Renal pelvis (tissue), 4 donors: Measurements from ENCODE around the gene DPH7. TPM values are rescaled to one million over a fixed set of nuclear protein-coding genes. Genes with fewer than 3 reads are reported as not detected.
A peak's percentile ranks its signal among the peaks of the same experiment; 100 is the strongest.
"Not testable (repeated sequence)": the region's sequence is repeated elsewhere in the genome, so short reads cannot be mapped to it uniquely, and the experiment has no call there.

Experiments
- DNase-seq: peaks from one replicate; pipeline ENCODE4 v3.0.0-alpha.2; 2013
- polyA plus RNA-seq, 3 donors: library from polyadenylated mRNA; unstranded; fragments of 120-200 nt; gene quantifications; one replicate each; pipeline ENCODE4 v1.2.1, GENCODE V29; 2013; ENCODE audit not compliant: insufficient read length in 3 of 3

The DPH7 gene
- polyA plus RNA-seq, 3 donors = 44.2 to 62.7 (median 57.8) TPM

DNA sequence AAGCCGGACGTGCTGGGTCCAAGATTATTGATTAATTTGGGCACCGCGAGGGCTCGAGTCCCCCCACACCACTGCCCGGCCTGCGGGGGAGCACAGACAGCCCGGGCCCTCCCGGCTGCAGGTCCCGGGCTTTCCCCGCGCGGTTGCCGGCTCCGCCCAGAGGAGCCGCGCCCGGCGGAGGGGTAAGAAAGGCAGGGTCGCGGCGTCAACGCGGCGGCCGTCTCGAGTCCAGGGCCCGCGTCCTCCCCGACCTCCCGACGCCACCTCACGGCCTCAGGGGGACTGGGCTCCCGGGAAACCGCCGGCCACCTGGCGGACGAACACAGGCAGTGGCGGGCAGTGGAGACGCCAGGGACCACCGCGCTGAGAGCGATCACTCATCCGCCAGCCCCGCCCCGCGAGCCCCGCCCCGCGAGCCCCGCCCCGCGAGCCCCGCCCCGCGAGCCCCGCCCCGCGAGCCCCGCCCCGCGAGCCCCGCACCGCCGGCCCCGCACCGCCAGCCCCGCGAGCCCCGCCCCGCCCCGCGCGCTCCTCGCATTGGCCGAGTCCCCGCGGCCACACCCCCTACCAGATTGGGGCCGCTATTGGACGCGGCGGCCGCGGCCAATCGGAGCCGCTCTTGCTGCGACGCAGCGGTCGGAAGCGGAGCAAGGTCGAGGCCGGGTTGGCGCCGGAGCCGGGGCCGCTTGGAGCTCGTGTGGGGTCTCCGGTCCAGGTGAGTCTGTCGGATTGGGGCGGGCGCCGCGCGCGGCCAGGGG is 27.3 kb downstream of the DPH7 start, which contains the start of gene MRPL41:
Gene MRPL41 (plus strand): TSS at position 616 of the 758 bp plus-strand sequence. CDS start 203 bp downstream, outside the sequence.
- peak; percentile 83 for DNase-seq

DNA sequence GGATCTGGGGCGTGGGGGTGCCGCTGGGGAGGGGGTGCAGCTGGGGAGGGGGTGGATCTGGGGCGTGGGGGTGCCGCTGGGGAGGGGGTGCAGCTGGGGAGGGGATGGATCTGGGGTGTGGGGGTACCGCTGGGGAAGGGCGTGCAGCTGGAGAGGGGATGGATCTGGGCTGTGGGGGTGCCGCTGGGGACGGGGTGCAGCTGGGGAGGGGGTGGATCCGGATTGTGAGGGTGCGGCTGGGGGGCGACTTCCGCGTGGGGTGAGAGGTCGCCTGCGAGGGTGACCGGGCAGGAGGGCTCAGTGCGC is 27.8 kb downstream of the DPH7 start:
- not testable (repeated sequence) for DNase-seq

DNA sequence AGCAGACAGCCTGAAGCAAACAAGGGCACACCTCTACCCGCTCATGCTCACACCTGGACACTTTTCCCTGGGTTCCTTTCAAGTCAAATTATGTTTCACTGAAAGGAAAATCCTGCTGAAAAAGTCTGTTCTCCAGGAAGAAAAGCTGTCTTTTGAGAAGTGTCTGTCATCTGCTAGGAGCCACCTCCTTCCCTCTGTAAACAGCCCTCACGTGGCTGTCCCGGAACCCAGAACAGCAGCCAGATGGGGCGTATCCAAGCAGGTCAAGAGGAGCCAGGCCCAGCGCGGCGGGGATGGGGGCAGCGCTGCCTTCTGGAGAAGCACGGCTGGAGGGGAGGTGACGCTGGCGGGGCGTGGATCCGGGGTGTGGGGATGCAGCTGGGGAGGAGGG is 28.5 kb downstream of the DPH7 start, which contains the start of gene PNPLA7:
Gene PNPLA7 (minus strand): TSS at position 172 of the 391 bp plus-strand sequence. CDS start 205 bp downstream, outside the sequence.
- peak; percentile 86 for DNase-seq

DNA sequence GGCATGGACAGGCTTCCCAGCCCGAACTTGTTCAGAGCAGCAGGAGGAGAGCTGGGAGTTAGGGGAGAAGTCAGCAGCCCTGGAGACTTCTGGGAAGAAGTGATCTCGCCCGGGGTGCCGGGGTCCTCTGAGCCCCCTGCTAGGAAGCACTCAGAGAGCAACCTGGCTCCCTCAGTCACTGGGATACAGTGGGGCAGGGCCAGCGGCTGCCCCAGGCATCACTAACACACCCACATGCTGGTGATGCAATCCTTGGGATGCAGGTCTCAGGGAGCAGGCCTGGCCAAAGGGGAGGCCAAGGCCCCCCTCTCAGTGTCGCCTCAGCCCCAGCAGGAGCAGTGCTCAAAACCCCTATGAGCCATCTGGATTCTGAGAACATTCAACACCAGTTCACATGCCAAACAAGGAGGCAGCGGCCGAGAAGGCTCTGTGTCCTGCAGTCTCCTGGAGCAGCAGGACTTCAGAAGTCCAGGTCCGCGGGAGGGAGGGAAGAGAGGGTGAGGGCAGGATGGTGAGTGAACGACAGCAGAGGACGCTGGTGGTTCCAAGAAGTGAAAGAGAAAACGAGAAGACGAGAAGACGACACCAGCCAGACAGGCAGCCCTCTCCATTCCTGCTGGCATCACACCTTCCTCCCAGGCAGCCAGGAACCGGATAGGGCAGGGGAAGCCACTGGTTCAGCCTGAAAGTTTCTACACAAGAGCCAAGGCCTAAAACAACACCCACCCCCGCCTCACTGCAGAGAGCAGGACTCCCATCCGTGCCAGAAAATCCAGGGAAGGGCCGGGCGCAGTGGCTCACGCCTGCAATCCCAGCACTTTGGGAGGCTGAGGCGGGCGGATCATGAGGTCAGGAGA is 30.8 kb downstream of the DPH7 start:
- DNase-seq = no peak

DNA sequence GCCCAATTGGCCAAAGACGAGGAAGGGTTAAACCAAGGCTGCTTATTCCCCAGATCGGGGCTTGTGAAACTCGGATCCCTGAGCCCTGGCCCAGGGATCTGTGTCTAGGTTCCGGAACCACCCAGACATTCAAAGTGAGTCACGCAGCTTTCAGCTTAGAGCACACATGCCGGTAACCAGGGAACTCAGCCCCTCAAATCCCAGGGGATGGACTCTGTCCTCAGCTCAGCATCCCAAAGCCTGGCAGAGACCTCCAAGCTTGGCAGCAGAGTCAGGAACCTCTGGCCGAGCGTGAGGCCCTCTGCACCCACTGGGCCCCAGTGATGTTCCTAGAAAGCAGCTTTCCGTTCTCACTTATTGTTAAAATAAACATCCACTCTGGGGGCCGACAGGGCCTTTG is 33.6 kb downstream of the DPH7 start:
- DNase-seq = no peak

DNA sequence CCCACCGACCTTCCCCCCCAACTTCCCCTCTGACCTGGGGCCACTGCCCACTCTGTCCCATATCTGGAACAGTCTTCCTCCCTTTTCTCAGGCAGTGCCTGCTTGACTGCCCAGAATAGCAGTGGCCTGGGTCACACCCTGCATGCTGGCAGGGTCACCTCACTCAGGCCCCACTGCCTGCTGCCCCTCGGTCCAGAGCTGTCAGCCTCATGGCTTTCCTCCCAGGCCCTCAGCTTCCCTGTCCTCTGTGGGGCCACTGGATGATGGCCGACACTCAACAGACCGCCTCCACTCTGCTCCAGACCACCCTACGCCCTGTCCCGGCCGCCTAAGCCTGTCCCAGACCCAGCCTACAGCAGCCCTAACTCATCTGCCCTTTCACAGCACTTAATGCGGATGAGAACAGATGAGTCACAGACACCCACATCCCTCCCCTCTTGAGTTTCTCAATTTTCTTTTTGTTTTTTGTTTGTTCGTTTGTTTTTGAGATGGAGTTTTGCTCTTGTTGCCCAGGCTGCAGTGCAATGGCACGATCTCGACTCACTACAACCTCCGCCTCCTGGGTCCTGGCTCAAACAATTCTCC is 34.5 kb downstream of the DPH7 start:
- no peak for DNase-seq

DNA sequence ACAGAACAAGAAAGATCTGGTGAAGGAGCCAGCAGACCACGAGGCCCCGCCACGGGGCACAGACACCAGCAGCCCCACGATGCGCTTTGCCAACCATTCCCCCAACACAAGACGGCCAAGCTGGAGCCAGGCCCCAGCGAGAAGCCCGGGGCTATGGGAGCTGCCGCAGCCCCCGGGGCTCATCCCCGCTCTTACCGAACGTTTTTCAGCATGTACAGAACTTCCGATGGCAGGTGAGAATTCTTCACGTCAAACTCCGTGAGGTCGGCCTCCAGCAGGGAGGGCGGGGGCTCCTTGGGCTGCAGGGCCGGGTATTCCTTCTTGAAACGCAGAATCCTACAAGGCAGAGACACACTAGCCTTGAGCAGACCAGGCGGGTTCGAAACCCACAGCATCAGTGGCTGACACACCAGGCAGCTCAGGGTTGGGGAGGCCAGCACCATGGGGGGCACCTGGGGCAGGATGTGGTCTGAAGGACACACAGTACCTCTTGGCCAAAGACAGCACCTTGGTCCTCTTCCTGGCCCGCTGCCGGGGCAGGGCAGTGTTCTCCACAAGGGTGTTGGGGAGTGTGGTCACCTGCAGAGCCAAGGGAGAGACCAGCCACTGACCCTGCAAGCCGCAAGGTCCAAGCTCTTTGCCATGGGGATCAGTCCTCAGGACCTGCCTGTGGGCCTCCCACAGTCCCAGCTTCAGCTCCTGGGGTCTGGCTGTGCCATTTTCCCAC is 35.3 kb downstream of the DPH7 start:
- DNase-seq = no peak

DNA sequence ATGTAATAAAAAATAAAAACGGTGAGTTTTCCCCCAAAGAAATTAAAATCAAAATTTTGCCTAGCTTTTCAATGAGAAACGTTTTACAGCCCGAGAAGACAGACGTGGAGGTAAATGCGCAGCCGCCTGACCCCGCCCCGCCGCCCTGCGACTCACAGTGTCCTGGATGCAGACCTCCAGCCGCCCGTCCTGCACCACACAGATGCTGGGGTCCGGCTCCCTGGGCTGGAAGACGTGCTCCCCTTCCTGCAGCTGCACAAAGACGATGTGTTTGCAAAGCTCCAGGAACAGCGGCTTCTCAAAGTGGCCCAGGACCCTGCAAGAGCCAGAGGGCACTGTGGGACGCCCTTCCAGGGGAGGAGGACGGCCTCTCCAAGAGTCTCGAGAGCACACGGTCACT is 36.2 kb downstream of the DPH7 start:
- DNase-seq = no peak

DNA sequence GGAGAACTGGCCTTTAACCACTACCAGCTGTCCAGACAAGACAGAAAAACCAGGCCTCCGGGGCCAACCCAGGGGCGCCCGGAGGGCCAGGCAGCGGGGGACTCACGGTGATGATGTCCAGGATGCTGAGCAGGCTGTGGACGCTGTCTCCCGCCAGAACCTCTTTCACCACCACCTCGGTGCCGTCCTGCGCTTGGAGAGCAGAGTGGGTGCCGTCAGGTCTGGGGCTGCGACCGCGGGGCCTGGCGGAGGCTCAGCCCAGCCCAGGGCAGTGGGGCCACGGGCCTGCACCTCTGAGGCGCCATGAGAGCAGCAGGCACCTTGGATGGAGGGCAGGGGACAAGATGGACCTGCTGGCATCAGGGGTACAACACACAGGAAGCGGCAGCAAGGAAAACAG is 38.2 kb downstream of the DPH7 start:
- no peak for DNase-seq

DNA sequence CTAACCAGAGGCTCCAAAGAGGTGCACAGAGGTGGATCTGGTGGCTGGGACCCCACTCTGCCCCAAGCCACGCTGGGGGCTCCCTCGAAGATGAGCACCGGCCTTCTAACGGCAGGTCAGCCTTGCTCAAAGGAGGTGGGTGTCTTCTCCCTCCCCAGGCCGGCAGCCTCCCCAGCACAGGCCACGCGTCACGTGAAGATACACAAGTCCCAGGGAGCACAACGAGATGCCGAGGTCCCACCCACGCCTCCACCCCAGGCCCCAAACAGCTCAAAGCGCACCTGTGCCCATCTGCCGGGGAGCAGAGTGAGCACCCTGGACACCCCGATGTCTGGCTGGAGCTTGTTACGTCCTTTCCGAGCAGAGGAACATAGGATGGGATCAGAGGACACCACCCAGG is 40.7 kb downstream of the DPH7 start:
- DNase-seq = no peak

DNA sequence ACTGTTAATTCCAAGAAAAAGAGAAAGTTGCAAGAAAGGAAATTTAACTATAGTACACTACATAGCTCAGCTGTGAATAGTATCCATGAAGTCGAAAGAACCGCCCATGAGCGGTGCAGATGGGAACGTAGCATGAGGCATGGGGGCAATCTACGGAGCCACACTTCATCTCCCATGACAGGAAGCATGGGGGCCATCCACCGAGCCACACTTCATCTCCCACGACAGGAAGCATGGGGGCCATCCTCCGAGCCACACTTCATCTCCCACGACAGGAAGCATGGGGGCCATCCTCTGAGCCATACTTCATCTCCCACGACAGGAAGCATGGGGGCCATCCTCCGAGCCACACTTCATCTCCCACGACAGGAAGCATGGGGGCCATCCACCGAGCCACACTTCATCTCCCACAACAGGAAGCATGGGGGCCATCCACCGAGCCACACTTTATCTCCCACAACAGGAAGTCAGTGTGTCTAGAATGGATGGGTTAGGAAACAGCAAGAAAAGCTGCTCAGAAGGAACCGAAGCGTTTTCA is 42.1 kb downstream of the DPH7 start:
- DNase-seq = not testable (repeated sequence)

DNA sequence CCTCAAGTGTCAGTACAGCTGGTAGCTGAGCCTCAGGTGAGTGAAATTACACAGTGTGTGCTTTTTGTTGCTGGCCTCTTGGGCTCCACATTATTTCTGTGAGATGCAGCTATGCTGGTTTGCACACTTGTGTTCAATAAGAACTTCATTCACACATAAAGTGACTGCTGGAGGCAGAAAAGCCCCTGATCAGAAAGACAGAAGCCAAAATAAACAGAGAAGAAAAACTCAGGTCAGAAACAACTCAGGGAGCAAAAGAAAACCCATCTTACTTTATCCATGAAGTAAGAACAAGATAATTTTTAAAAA is 43.7 kb downstream of the DPH7 start:
- no peak for DNase-seq

DNA sequence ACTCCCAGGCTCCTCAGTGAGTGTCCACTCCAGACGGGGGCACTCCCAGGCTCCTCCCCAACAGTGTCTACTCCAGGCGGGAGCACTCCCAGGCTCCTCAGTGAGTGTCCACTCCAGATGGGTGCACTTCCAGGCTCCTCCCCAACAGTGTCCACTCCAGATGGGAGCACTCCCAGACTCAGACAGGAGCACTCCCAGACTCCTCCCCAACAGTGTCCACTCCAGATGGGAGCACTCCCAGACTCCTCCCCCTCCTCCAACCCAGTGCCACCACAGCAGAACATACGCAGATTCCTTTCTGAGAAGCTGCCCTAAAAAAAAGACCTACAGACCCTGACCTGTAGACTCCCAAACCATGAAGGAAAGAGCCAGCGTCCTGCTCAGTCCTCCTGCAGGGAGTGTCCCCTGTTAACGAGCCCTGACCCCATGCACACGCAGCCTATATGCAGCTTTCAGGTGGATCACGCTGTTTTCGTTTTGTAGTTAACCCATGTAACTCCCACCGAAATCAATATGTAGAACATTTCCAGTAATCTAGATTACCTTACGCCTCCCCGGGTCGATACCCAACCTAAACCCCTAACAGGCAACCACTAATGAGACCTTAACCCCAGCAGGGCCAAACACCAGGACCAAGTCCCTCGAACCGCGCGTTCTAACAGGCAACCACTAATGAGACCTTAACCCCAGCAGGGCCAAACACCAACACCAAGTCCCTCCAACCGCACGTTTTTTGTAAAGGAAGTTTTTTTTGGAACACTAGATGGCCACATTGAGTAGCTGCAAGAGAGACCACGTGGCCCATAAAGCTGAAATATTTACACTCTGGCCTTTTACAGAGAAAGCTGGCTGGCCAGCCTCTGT is 44.2 kb downstream of the DPH7 start:
- DNase-seq = peak; percentile 69

DNA sequence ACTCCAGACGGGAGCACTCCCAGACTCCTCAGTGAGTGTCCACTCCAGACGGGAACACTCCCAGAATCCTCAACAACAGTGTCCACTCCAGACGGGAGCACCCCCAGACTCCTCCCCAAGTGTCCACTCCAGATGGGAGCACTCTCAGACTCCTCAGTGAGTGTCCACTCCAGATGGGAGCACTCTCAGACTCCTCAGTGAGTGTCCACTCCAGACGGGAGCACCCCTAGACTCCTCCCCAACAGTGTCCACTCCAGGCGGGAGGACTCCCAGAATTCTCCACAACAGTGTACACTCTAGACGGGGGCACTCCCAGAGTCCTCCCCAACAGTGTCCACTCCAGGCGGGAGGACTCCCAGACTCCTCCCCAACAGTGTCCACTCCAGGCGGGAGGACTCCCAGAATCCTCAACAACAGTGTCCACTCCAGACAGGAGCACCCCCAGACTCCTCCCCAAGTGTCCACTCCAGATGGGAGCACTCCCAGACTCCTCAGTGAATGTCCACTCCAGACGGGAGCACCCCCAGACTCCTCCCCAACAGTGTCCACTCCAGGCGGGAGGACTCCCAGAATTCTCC is 45.7 kb downstream of the DPH7 start:
- not testable (repeated sequence) for DNase-seq

DNA sequence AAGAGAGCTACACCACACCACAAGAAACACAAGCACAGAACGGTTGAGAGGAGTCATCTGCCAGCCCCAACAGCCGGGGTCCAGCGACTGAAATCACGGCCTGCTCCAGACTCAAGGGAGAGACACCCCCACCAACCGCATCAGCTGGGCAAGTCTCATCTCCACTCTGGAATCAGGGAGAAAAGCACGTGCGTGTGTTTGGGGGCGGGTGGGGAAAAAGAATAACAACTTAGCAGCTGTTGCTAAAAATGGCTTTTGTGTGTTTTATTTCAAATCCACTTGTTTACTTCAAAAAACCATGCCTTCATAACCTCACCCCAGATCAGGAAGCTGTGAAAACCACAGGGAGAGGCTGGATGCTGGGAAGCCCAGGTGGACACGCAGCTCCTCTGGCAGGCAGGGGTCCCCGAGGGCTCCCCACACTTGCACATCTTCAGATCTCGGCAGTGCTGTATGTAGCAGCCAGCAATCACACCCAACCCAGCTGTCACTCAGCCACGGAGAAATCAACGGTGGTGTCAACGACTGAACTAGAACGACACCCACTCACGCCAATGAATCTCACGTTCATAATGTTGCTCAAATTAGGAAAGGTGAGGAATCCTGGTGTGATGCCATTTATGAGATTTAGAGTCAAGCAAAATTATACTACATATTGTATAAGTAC is 47.5 kb downstream of the DPH7 start:
- no peak for DNase-seq

DNA sequence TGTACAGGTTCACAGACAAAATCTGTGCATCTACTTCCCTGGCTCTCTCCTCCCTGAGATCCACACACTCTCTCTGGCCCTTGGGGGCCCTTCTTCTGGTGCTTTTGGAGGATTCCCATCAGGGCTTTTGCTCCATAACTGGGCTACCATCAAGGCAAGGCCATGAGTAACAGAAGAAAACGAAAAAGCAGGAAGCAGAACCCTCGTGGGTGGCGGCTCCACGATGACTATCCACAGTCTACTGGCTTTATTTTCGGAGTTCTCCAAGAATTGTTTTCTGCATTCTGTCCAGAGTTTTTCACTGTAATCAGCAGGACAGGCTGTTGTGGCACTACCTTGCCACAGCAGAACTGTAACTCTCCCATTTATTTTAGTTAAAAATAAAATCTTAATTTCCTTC is 48.4 kb downstream of the DPH7 start:
- no peak for DNase-seq

DNA sequence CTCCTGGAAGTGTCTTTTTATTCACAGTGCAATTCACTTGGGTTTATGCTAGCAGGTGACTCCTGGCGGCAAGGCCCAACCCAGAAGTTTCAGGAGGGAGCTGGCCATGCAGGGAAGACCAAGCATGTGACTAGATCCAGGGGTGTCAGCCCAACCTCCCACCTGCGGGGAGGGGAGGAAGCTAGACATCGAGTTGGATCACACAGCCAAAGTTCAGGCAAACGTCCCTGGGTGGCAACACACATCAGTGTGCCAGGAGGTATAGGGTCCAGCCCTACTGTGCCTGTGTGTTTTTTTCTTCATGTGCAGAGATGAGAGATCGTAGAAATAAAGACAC is 53.8 kb downstream of the DPH7 start:
- no peak for DNase-seq

DNA sequence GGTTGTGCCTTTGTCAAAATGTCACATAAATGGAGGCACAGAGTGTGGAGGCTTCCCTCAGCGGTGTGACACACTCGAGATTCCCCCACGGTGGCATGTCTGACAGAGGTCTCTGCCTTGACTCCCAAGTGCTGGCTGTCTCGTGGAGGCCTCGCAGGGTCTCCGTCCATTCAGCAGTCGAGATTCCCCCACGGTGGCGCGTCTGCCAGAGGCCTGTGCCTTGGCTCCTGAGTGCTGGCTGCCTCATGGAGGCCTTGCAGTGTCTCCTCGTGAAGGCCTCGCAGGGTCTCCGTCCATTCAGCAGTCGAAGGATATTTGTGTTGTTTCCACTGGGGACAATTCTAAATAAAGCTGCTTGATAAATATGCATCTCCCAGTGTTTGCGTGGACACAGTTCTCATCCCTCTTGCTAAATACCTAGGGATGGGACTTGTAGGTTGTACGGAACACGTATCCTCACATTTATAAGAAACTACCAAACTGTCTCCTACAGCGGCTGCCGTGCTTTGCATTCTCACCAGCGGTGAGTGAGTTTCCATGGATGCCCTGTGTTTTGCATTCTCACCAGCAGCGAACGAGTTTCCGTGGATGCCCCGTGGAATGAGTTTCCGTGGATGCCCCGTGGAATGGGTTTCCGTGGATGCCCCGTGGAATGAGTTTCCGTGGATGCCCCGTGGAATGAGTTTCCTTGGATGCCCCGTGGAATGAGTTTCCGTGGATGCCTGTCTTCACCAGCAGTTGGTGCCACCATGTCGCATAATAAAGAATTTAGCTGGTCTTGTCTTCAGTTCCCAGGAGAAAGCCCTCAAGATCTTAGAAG is 54.4 kb downstream of the DPH7 start:
- no peak for DNase-seq

DNA sequence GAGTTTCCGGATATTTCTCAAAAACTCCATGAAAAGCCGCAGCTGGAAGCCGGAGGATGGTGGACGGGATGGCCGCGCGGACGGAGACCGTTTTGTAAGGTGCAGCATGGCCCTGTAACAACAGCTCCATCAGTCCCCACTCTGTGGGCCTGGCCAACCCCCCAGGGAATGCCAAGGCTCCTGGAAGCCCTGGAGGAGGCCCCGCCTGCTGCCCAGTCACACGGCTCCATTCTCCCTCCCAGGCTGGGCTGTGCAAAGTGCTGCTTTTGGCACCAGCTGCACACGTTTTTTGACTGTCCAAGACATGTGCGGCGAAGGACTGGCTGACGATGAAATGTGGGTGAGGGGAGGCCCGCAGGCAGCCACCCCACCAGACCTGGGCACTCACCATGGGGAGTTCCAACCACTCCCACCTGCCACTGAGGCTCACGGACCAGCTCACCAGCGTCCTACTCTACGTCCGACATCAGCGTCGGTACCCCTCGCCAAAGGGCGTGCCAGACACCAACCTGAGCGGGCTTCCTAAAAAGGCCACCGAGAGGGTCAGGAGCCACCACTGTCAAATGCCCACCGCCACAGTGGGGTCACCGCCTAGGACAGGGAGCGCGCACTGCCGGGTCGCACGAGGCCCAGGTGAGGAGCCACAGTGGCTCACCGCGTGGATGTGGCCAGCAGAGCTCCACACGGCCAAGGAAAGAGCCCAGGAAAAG is 55.8 kb downstream of the DPH7 start:
- no peak for DNase-seq
